HepG2 (cell line): Measurements from ENCODE around the gene PRDM12. TPM values are rescaled to one million over a fixed set of nuclear protein-coding genes. Genes with fewer than 3 reads are reported as not detected.

ENCODE experiments used
- ATAC-seq: fragments of 200-7000 bp; cut with Tn5 transposase; 3 replicates; pipeline ENCODE4 v1.9.1; 2020; ENCODE audit warnings: mild to moderate bottlenecking, moderate library complexity
- BruUV-seq: library from RNA; stranded (reverse); fragments of 400-500 nt; replicated peaks from 2 replicates; lab custom pipeline; 2021; lab: Mats Ljungman, UMichigan
- CTCF ChIA-PET: fragments of 300-600 bp; formaldehyde crosslinking; extraction: SDS; loops from one replicate; lab custom pipeline; 2021; ENCODE audit warnings: low total read pairs, inconsistent platforms, low intra/inter-chr PET ratio; lab: Yijun Ruan, JAX
- POLR2A ChIA-PET: fragments of 350-600 bp; sonication (Branson Sonifier 250); formaldehyde crosslinking; loops from one replicate; lab custom pipeline; 2020; ENCODE audit warnings: antibody characterized with exemption, inconsistent platforms; lab: Yijun Ruan, JAX
- DNase-seq: peaks from one replicate; pipeline ENCODE4 v3.0.0-alpha.2; 2015; ENCODE audit warnings: low spot score
- FAIRE-seq: peaks from 3 replicates; lab custom pipeline; 2011; peaks lifted over from hg19 to GRCh38; lab: Jason Lieb, UNC
- H2AFZ ChIP-seq: one replicate; pipeline ENCODE4 v1.6.1; 2011; ENCODE audit warnings: low read length, inconsistent platforms
- H3K27ac ChIP-seq: fragments of 300-600 bp; 3 replicates; pipeline ENCODE4 v1.8.0; 2011; ENCODE audit warnings: mixed run types, mild to moderate bottlenecking, mixed read lengths, low read length, inconsistent platforms; ENCODE audit not compliant: insufficient read depth; ENCODE audit errors: extremely low read length
- H3K27me3 ChIP-seq, 2 experiments: fragments of 200-600 bp in 1 of 2; 2 replicates in 1 of 2; 3 replicates in 1 of 2; pipeline versions ENCODE4 v1.6.0 to v1.8.0; 2011; ENCODE audit warnings: low read length in 2 of 2, mild to moderate bottlenecking in 2 of 2, moderate library complexity in 2 of 2, inconsistent platforms in 1 of 2; ENCODE audit not compliant: insufficient read depth in 2 of 2, control insufficient read depth in 1 of 2
- H3K36me3 ChIP-seq, 2 experiments: fragments of 200-600 bp in 1 of 2; replicated peaks in 1 of 2; 2 replicates in 1 of 2; 3 replicates in 1 of 2; pipeline versions ENCODE4 v1.5.1 to v1.8.0; 2011; ENCODE audit warnings: low read length in 2 of 2, inconsistent platforms in 1 of 2; ENCODE audit not compliant: insufficient read depth in 2 of 2, control insufficient read depth in 1 of 2
- H3K4me1 ChIP-seq: 2 replicates; pipeline ENCODE4 v1.5.1; 2012; ENCODE audit warnings: low read length, inconsistent platforms; ENCODE audit not compliant: insufficient read depth
- H3K4me2 ChIP-seq: 2 replicates; pipeline ENCODE4 v1.6.0; 2011; ENCODE audit warnings: low read depth, low read length, inconsistent platforms
- H3K4me3 ChIP-seq, 3 experiments: fragments of 200-600 bp in 1 of 3; sonication (generic), shearing (Covaris generic) in 1 of 3; replicated peaks in 1 of 3; 2 replicates each; pipeline ENCODE4 v1.5.1; 2011 to 2016; ENCODE audit warnings: low read length in 3 of 3, inconsistent platforms in 2 of 3, low read depth in 2 of 3, mild to moderate bottlenecking in 2 of 3, control low read depth in 1 of 3, mixed read lengths in 1 of 3; ENCODE audit not compliant: insufficient read depth in 1 of 3
- H3K79me2 ChIP-seq: one replicate; pipeline ENCODE4 v1.6.1; 2011; ENCODE audit warnings: low read length, inconsistent platforms; ENCODE audit not compliant: insufficient read depth
- H3K9ac ChIP-seq: 2 replicates; pipeline ENCODE4 v1.6.0; 2011; ENCODE audit warnings: mild to moderate bottlenecking, low read depth, low read length, inconsistent platforms; ENCODE audit not compliant: insufficient read depth
- H3K9me3 ChIP-seq: 2 replicates; pipeline ENCODE4 v1.5.1; 2012; ENCODE audit warnings: mild to moderate bottlenecking, low read length
- H4K20me1 ChIP-seq: 2 replicates; pipeline ENCODE4 v1.6.0; 2011; ENCODE audit warnings: inconsistent platforms, mild to moderate bottlenecking, low read length, moderate library complexity; ENCODE audit not compliant: insufficient read depth
- BATF2 ChIP-seq: sonication (generic); formaldehyde crosslinking; IDR thresholded peaks from 2 replicates; pipeline ENCODE4 v1.8.0; 2022; ENCODE audit warnings: mild to moderate bottlenecking, missing genetic modification reagents, moderate library complexity
- BCL6 ChIP-seq: IDR thresholded peaks from 2 replicates; pipeline ENCODE4 v1.6.1; 2016; ENCODE audit warnings: missing genetic modification reagents, missing compliant biosample characterization
- EEA1 ChIP-seq: sonication (generic); formaldehyde crosslinking; IDR thresholded peaks from 2 replicates; pipeline ENCODE4 v1.5.1; 2020; ENCODE audit warnings: mild to moderate bottlenecking, missing genetic modification reagents, borderline replicate concordance
- GABPB1 ChIP-seq: IDR thresholded peaks from 2 replicates; pipeline ENCODE4 v1.6.1; 2016; ENCODE audit warnings: mild to moderate bottlenecking, missing genetic modification reagents, moderate library complexity, missing compliant biosample characterization
- IKZF1 ChIP-seq: fragments of 450-650 bp; IDR thresholded peaks from 2 replicates; pipeline ENCODE4 v1.7.1; 2016
- KLF13 ChIP-seq: sonication (generic); formaldehyde crosslinking; IDR thresholded peaks from 2 replicates; pipeline ENCODE4 v1.4.0; 2020; ENCODE audit warnings: mild to moderate bottlenecking, missing genetic modification reagents
- KLF15 ChIP-seq: sonication (generic); formaldehyde crosslinking; IDR thresholded peaks from 2 replicates; pipeline ENCODE4 v1.8.1; 2023; ENCODE audit warnings: borderline replicate concordance, mild to moderate bottlenecking, inconsistent platforms, missing genetic modification reagents, mixed read lengths
- NPAS2 ChIP-seq: sonication (generic); formaldehyde crosslinking; IDR thresholded peaks from 2 replicates; pipeline ENCODE4 v1.8.0; 2022; ENCODE audit warnings: mild to moderate bottlenecking, missing genetic modification reagents, borderline replicate concordance
- NR2F1 ChIP-seq, 2 experiments: fragments of 450-650 bp in 1 of 2; formaldehyde crosslinking in 1 of 2; IDR thresholded peaks; 2 replicates each; pipeline versions ENCODE4 v1.5.0 to v1.6.1; 2016 to 2020; ENCODE audit warnings: mild to moderate bottlenecking in 1 of 2, missing compliant biosample characterization in 1 of 2, missing genetic modification reagents in 1 of 2, moderate library complexity in 1 of 2
- REXO4 ChIP-seq: sonication (generic); formaldehyde crosslinking; IDR thresholded peaks from 2 replicates; pipeline ENCODE4 v1.8.0; 2022; ENCODE audit warnings: missing genetic modification reagents, mild to moderate bottlenecking, borderline replicate concordance
- TAF15 ChIP-seq: fragments of 200-400 bp; formaldehyde crosslinking; IDR thresholded peaks from one replicate; pipeline ENCODE4 v1.6.1; 2018; ENCODE audit warnings: mild to moderate bottlenecking, low read depth, low read length; ENCODE audit not compliant: poor library complexity, severe bottlenecking
- THAP9 ChIP-seq: sonication (generic); formaldehyde crosslinking; IDR thresholded peaks from 2 replicates; pipeline ENCODE4; 2020; ENCODE audit warnings: missing genetic modification reagents, mild to moderate bottlenecking, borderline replicate concordance
- TRAFD1 ChIP-seq: sonication (generic); formaldehyde crosslinking; IDR thresholded peaks from 2 replicates; pipeline ENCODE4 v1.5.1; 2020; ENCODE audit warnings: missing genetic modification reagents, mild to moderate bottlenecking, borderline replicate concordance
- ZNF331 ChIP-seq: sonication (generic); formaldehyde crosslinking; IDR thresholded peaks from 2 replicates; pipeline ENCODE4 v1.4.0; 2020; ENCODE audit warnings: missing genetic modification reagents
- ZNF570 ChIP-seq: sonication (generic); formaldehyde crosslinking; IDR thresholded peaks from 2 replicates; pipeline ENCODE4 v1.4.0; 2020; ENCODE audit warnings: mild to moderate bottlenecking, missing genetic modification reagents, borderline replicate concordance
- ZNF776 ChIP-seq: sonication (generic); formaldehyde crosslinking; IDR thresholded peaks from 2 replicates; pipeline ENCODE4 v1.4.0; 2020; ENCODE audit warnings: mild to moderate bottlenecking, missing genetic modification reagents
- WGBS: methylation state at CpG from one replicate; pipeline ENCODE4 v1.1.6; 2017; ENCODE audit warnings: low lambda C conversion rate; 5-methylcytosine and 5-hydroxymethylcytosine counted together
- in situ Hi-C: cut with HindIII; loops from 2 replicates; pipeline ENCODE4 v1.10.0; 2017; ENCODE audit warnings: low pct_unique_long_range_greater_than_20kb; ENCODE audit not compliant: extremely low pct_ligation_motif_present
- intact Hi-C: fragments of 100-400 bp; cut with micrococcal nuclease; formaldehyde crosslinking; loops from one replicate; pipeline ENCODE4 v1.10.0; 2022; ENCODE audit not compliant: unreplicated experiment
- polyA plus RNA-seq, 8 experiments: library from polyadenylated mRNA; depleted of rRNA in 3 of 8; stranded (reverse) in 7 of 8; unstranded in 1 of 8; fragments of >200 nt; fragmentation: Illumina TruSeq in 4 of 8; extraction: Trizol in 4 of 8; gene quantifications; 2 replicates each; pipeline versions ENCODE4 v1.2.1 to v1.2.3, GENCODE V29; 2011 to 2016; ENCODE audit warnings: low read depth in 4 of 8, missing spikeins in 1 of 8, mixed read lengths in 1 of 8; ENCODE audit not compliant: insufficient read depth in 1 of 8
- total RNA-seq, 5 experiments: library from RNA; depleted of rRNA; stranded (reverse); fragments of >200 nt; fragmentation: Illumina TruSeq; extraction: Trizol; gene quantifications; 2 replicates each; pipeline ENCODE4 v1.2.3, GENCODE V29; 2016; ENCODE audit warnings: low read depth in 1 of 5

Gene PRDM12
- total and polyA plus RNA-seq, 2 of the 13 experiments (the other 11 are each of a cell fraction or from before 2014, with no cell fraction given) = 0.04 to 0.07 TPM

GRCh38 chr9:130633336-130634190 lies 30.8 kb upstream of the PRDM12 start:
- WGBS = 96% methylated on average over 22 of the region's 25 CpGs
- Histone ChIP-seq H3K9me3 (no peaks in the 10 kb centered on the region), H4K20me1 (peaks cover 2% of the 10 kb centered on the region; the same call in 1 of the 2 replicates), H3K27ac (no peak overlapping the region), H3K9ac (no peak overlapping the region), H3K4me2 (no peak overlapping the region), H3K27me3 (no peaks in the 10 kb centered on the region), H3K36me3 (peaks cover 45 to 71% of the 10 kb centered on the region in 2 experiments; a peak in 4 of 5 replicates), H2AFZ (no peak overlapping the region), H3K4me1 (no peaks in the 10 kb centered on the region), H3K79me2 (no peaks in the 10 kb centered on the region), H3K4me3 (no peak overlapping the region)
- in situ Hi-C loops = no loop called here
- ChIA-PET CTCF (no interaction called here), POLR2A (no interaction called here)
- ATAC-seq (no peak), DNase-seq (no peak), FAIRE-seq (no peak)
- no TSS peak for BruUV-seq
- intact Hi-C loops = no loop called here
- TF ChIP-seq KLF13 (no peak), NPAS2 (CRISPR knock-in tag) (no peak), KLF15 (CRISPR knock-in tag) (no peak), ZNF331 (CRISPR knock-in tag) (no peak), REXO4 (CRISPR knock-in tag) (no peak), ZNF776 (CRISPR knock-in tag) (no peak), THAP9 (CRISPR knock-in tag) (no peak), TRAFD1 (CRISPR knock-in tag) (no peak), GABPB1 (CRISPR knock-in tag) (no peak), EEA1 (CRISPR knock-in tag) (no peak), BCL6 (CRISPR knock-in tag) (no peak), NR2F1 (CRISPR knock-in tag; IDR thresholded peaks at IDR 0.05) (no peak), ZNF570 (CRISPR knock-in tag) (no peak), TAF15 (no peak), BATF2 (CRISPR knock-in tag) (no peak), IKZF1 (no peak)
